ENCODE data around the gene ZCCHC10. TPM values are rescaled to one million over a fixed set of nuclear protein-coding genes. Genes with fewer than 3 reads are reported as not detected.
"Not testable (repeated sequence)": the region's sequence is repeated elsewhere in the genome, so short reads cannot be mapped to it uniquely, and the experiment has no call there.

Gene ZCCHC10
- total and polyA plus RNA-seq, 12 donors = 12.2 to 29.9 (median 19.4) TPM

DNA sequence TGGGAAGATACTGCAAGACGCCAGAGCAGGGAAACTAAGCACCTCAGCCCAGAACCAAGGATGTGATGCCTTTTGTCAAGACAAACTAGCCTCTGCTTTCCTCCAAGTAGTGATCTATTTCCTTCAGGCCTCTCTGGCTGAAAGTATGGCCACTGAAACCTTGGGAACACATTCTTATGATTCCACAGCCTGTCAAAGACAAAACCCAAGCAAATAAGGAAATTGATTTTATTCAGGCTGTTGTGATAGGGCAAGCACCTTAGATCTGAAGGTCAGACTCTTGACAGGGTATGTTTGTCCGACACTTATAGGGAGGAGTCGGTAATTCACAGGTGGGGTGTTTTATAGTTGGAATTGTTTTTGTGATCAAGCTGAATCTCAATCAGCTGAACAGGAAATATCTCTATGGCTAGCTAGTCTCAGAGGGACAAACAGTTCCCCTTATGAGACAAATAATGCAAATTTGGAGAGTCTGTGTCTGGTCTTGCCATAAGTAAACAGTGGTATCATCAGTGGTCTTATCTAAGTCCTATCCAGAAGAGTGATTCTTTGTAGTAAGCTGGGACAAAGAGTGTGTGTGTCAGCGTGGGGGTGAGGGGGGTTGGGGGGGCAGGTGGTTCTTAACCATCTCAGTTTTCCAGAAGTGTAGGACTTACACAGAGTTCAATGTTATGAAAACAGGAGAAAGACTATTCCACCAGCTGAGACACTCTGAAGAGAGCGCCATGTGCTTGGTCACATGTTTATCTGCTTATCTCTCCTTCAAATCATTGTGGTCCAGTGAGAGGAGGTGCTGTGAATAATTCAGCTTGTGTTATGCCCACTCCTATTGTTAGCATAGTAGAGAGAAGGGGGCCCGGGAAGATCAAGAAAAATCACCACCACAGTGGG, 6.7 kb upstream of the ZCCHC10 start:
- no peaks in the 10 kb centered on the region for H3K9me3 ChIP-seq
- TF ChIP-seq, protein P1, sequence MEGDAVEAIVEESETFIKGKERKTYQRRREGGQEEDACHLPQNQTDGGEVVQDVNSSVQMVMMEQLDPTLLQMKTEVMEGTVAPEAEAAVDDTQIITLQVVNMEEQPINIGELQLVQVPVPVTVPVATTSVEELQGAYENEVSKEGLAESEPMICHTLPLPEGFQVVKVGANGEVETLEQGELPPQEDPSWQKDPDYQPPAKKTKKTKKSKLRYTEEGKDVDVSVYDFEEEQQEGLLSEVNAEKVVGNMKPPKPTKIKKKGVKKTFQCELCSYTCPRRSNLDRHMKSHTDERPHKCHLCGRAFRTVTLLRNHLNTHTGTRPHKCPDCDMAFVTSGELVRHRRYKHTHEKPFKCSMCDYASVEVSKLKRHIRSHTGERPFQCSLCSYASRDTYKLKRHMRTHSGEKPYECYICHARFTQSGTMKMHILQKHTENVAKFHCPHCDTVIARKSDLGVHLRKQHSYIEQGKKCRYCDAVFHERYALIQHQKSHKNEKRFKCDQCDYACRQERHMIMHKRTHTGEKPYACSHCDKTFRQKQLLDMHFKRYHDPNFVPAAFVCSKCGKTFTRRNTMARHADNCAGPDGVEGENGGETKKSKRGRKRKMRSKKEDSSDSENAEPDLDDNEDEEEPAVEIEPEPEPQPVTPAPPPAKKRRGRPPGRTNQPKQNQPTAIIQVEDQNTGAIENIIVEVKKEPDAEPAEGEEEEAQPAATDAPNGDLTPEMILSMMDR (IDR thresholded peaks at IDR 0.05) = no peak
- H3K27me3 ChIP-seq = no peaks in the 10 kb centered on the region
- DNase-seq (no peak), ATAC-seq (no peak)
- 53 to 66% methylated on average over 6 of the region's 6 CpGs for WGBS, 2 donors
- no peaks in the 10 kb centered on the region for H3K36me3 ChIP-seq
- intact Hi-C loops (cut with DNase I) = no loop called here
- H3K27ac ChIP-seq = no peak overlapping the region
- no peak overlapping the region for H3K4me3 ChIP-seq
- H3K4me1 ChIP-seq = no peaks in the 10 kb centered on the region

DNA sequence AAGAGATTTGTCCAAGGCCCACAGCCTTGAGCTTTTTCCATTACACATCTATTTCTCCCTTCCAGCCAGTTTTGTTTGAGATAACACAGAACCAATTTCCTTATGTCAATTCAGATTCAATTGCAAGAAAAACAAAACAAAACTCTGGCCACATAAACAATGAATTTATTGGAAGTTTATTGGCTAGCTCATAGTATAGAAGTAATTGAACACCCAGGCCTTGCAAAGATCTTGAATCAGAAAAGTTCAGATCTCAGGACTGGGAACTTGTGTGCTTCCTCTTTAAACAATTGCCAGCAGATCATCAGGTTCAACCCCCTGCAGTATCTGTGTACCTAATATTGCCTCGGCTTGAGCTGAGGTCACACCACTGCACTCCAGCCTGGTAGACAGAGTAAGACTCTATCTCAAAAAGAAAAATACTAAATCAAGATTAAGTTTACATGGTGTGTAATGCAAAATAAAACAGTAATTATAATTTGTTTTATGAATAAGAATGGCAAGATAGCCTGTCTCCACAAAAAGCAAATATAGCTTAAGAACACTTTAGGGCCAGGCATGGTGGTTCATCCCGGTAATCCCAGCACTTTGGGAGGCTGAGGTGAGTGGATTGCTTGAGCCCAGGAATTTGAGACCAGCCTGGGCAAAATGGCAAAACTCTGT, 4.1 kb upstream of the ZCCHC10 start:
- Histone ChIP-seq H3K27ac (no peak overlapping the region), H3K4me1 (peaks cover 0 to 11% (median 5%) of the 10 kb centered on the region in 9 donors), H3K36me3 (no peaks in the 10 kb centered on the region), H3K27me3 (no peaks in the 10 kb centered on the region), H3K4me3 (no peak overlapping the region), H3K9me3 (no peaks in the 10 kb centered on the region)
- DNase-seq (no peak), ATAC-seq (no peak)
- WGBS, 2 donors = 69 to 77% methylated on average over 2 of the region's 2 CpGs
- TF ChIP-seq, protein P1 (IDR thresholded peaks at IDR 0.05) = no peak
- intact Hi-C loops (cut with DNase I) = no loop called here

DNA sequence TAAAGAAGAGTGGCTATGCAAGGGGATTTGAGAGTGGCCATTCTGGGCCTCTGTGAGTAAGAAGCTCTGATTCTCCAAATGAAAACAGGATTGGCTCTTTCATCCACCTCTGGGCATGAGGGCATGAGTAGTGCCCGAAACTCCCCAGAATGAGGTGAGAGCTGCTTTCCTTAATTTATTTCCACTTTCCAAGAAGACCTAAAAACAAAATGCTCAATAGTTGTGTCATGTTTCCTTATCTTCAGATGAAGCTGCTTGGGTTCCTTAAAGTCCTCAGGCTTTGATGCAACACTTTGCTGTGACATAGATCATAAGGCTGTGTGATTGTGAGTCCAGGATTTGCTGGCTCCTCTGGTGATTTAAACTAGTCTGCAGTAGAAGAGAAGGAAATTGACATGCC, 3.1 kb upstream of the ZCCHC10 start:
- intact Hi-C loops (cut with DNase I) = loop anchor here in 3 of 10 donors (10.0 kb wide), 1 partner anchor 65 kb away; the partner anchor contains the start of gene AFF4 (in 3 of the 3)
- Histone ChIP-seq H3K27me3 (no peaks in the 10 kb centered on the region), H3K9me3 (no peaks in the 10 kb centered on the region), H3K4me3 (no peak overlapping the region), H3K27ac (no peak overlapping the region), H3K36me3 (peaks cover 0 to 2% (median 0%) of the 10 kb centered on the region in 9 donors), H3K4me1 (peaks cover 3 to 21% (median 13%) of the 10 kb centered on the region in 9 donors)
- DNase-seq = no peak
- 90 to 93% methylated on average over 1 of the region's 1 CpG for WGBS, 2 donors
- TF ChIP-seq, protein P1 (IDR thresholded peaks at IDR 0.05) = no peak
- ATAC-seq = no peak

DNA sequence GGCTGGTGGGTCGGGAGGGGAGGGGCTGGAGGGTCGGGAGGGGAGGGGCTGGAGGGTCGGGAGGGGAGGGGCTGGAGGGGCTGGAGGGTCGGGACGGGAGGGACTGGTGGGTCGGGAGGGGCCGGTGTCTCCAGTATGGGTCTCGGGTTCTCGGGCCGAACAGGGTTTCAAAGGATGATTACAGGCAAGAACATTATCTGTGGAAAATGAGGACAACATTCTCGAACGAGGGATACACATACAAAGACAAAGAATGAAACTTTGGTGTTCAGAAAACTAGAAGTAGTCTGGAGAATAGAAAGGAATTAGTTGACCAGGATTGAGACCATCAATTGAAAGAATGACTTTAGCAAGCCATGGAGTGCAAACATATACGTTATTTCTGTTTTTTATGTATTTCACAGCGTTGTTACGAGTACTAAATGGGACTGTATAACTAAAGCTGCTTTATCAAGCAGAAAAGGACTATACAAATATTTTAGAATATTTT, 360 bp upstream of the ZCCHC10 start:
- Histone ChIP-seq H3K27me3 (no peaks in the 10 kb centered on the region), H3K4me1 (peaks cover 3 to 26% (median 20%) of the 10 kb centered on the region in 9 donors), H3K36me3 (peaks cover 0 to 24% (median 0%) of the 10 kb centered on the region in 9 donors), H3K27ac (peak overlapping the region in 9 of 10 donors; percentile 47 to 99 (median 93)), H3K9me3 (no peaks in the 10 kb centered on the region), H3K4me3 (peak overlapping the region in 9 of 10 donors; percentile 74 to 99 (median 90))
- WGBS, 2 donors = 7 to 11% methylated on average over 14 to 15 of the region's 15 CpGs
- intact Hi-C loops (cut with DNase I) = loop anchor here in 3 of 10 donors (2.0 to 10.0 kb wide), 2 partner anchors 24 to 62 kb away; partner anchors contain the start of gene AFF4 (in 3 of the 3)
- DNase-seq (no peak), ATAC-seq (no peak)
- TF ChIP-seq, protein P1 (IDR thresholded peaks at IDR 0.05) = no peak

DNA sequence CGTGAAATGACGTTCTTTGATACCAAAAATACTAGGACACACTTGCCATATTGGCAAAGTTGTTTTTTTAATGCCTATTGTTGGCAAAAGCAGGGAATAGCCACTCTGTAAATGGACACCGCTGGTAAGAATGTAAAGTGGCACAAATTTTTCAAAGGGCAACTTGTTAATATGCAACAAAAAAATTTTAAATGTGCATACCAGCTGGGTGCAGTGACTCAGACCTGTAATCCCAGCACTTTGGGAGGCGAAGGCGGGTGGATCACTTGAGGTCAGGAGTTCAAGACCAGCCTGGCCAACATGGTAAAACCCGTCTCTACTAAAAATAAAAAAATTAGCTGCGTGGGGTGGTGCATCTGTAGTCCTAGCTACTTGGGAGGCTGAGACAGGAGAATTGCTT, 6.9 kb downstream of the ZCCHC10 start:
- intact Hi-C loops (cut with DNase I); ATAC-seq; H3K9me3 ChIP-seq; H3K4me3 ChIP-seq; H3K4me1 ChIP-seq; H3K27ac ChIP-seq; H3K27me3 ChIP-seq; DNase-seq: not testable (repeated sequence)
- H3K36me3 ChIP-seq = peaks cover 0 to 72% (median 16%) of the 10 kb centered on the region in 9 donors
- 92 to 95% methylated on average over 7 of the region's 7 CpGs for WGBS, 2 donors
